NCI-H2196 (cell line): ENCODE measurements around the gene CFAP65.
A peak's percentile ranks its signal among the peaks of the same experiment; 100 is the strongest.

ENCODE experiments used
- DNase-seq: peaks from one replicate; lab custom pipeline; 2025; ENCODE audit not compliant: unreplicated experiment; lab: John Stamatoyannopoulos, UW

CFAP65 gene

GRCh38 chr2:219041252-219041651 lies at the start of gene CFAP65:
Gene CFAP65, minus strand, starts transcription at chr2:219041516. Its CDS starts 2,468 bp downstream, at chr2:219039048.
- peak; percentile 44 for DNase-seq

GRCh38 chr2:219090436-219091299 lies 49.4 kb upstream of the CFAP65 start:
- no peak for DNase-seq

GRCh38 chr2:219089330-219089729 lies 48.0 kb upstream of the CFAP65 start:
- DNase-seq = no peak

DNA sequence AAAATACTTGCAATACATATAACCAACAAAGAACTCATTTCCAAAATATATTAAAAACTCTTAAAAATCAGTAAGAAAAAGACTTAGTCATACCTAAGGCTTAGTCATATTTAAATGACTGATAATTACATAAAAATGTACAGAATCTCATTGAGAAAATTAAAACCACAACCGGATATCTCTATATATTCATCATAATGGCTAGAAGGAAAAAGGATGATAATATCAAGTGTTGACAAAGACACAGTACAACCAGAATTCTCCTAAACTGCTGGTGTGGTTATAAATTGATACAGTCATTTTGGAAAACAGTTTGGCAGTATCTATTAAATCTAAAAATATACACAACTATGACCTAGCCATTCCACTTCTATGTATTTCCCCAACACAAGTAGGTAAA lies 46.5 kb upstream of the CFAP65 start:
- no peak for DNase-seq

DNA sequence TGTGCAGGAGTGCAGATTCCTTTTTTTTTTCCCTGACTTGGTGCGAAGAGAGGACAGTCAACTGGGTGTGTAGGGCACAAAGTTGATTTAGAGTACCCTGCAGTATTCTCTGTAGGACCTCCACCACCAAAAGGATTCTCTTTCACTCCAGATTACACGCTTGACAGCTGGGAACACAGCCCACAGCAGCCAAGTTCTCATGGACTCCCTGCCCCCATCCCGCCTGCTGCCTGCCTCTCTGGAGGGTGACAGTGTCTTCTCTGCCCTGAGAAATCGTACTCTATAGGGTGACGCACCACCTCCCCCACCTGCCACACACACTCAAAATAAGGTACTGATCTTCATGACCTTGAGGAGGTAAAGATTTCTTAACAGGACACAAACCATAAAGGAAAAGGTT lies 46.0 kb upstream of the CFAP65 start:
- no peak for DNase-seq

- DNase-seq = no peak
Observed at GRCh38 chr2:219086196-219086595, 44.9 kb upstream of the CFAP65 start.

GRCh38 chr2:219084791-219085190 lies 43.5 kb upstream of the CFAP65 start:
- no peak for DNase-seq

GRCh38 chr2:219082332-219082958 lies 41.1 kb upstream of the CFAP65 start:
- no peak for DNase-seq

- DNase-seq = no peak
Observed at GRCh38 chr2:219081701-219082331, 40.5 kb upstream of the CFAP65 start.

DNA sequence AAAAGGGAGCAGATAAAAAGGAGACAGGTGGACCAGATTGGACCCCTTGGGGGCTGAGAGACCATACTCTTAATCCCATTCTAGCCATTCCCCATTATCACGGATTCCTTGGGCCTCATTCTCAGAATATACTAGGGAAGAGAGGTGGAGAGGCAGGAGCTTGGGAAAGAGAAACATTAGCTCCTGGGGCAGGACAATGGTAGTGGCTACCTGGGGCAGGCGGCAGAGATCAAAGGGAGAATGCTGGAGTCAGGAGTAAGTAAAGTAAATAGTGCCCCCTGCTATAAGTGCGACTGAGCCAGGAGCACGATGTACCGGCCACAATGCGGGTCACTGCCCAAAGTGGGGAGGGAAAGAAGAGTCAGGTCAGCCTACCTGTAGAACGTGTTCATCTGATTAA lies 39.8 kb upstream of the CFAP65 start:
- DNase-seq = no peak

- DNase-seq = no peak
Observed at GRCh38 chr2:219079417-219079816, 38.1 kb upstream of the CFAP65 start.

DNA sequence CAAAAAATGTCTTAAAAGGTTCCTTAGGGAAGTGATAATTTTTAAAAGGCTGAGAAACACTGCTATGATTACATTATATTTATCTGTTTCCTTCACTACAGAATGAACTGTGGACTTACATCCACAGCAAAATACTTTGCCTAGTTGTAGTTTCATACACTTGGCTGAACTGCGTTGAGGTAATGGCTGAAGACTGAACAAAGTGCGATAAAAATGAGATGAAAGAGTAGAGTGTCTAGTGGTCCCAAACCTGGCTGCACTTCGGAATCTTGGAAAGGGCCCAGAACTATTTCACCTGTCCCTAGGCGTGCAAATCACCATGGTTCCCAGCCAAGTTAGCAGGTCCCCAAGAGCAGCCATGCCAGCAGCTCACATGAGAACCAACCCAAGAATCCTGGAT lies 37.6 kb upstream of the CFAP65 start:
- DNase-seq = no peak

GRCh38 chr2:219078126-219078525 lies 36.8 kb upstream of the CFAP65 start:
- no peak for DNase-seq

GRCh38 chr2:219076253-219076652 lies 34.9 kb upstream of the CFAP65 start:
- no peak for DNase-seq

DNA sequence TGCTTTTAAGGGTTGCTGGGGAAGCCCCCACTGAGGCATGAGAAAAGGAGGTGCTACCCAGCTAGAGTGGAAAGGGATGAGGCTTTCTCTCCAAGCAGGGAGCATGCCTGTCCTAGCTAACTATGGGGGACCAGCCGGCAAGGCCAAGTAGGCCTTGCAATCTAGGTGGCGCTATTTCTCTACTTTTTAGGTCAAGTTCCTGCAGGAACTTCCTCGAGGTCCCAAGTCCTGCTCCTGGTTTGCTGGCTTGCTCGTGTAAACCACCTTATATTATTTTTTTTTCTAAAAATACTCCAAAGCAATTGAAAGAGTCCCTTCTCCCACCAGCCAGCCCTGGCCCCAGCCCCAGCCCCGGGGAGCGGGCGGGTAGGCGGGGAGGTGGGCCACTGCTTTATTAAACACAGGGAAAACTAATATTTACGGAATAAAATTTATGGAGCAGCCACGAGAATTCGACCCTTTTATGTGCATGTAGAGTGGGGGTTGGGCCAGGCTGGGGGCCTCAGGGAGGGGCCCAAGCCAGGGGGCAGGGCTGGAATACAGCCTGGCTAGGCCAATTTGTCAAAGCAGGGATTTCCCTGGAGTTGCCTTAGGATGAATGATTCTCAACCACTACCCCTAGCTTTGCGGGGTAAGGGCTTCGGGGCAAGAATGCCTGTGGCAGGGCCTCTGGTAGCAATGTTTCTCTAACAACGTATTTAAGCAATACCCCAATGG lies 32.3 kb upstream of the CFAP65 start:
- peak; percentile 68 for DNase-seq

GRCh38 chr2:219072741-219073250 lies 31.5 kb upstream of the CFAP65 start:
- DNase-seq = no peak

DNA sequence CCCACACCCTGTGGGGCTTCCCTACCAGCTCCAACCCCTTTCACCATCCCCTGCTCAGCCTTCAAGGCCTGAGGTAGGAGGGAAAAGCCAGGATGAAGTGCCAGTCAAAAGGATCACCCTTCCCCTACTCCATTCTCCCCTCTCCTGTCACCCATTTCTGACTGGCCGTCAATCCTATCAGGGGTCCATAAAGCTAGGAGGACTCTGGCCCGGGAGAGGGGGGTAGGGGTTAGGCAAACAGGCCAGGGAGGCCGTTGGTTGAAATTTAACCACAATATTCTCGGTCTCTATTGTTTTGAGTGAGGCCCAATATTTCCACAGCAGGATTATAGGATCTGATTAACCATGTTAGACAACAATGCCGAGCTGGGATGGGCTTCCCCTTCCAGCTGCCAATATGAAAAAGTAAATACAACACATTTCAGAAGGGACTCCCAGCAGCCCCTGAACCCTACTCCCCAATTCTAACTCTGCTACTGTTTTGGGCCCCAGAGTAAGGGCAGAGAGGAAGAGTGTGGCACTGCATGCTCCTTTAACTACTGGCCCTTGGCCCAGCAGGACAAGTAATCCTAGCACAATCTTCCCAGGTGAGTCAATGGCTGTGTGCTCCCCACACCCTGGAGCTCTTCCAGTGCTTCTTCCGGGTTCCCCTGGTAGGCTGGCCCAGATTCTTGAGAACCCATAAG lies 30.0 kb upstream of the CFAP65 start:
- DNase-seq = no peak

DNA sequence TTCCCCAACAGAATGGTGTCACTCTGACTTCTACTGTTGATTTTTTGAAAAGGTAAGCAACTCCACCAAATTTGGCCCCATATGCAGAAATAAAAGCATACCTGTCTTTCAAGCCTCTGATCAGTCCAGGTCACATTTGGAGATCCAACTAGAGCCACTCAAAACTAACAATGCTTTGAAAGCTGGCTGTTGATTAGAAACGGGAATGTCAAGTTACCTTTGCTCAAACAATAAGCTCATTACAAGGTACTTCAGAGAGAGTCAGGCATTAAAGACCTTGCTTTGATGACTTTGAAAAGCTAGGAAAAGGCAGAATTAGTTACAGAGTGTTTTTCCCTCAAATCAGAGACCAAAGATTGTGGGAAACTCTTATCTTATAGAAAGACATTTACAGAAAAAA lies 24.2 kb upstream of the CFAP65 start:
- DNase-seq = no peak

- DNase-seq = no peak
Observed at GRCh38 chr2:219062081-219062480, 20.8 kb upstream of the CFAP65 start.
